ENCODE measurements around the gene LETM1.

Gene LETM1

DNA sequence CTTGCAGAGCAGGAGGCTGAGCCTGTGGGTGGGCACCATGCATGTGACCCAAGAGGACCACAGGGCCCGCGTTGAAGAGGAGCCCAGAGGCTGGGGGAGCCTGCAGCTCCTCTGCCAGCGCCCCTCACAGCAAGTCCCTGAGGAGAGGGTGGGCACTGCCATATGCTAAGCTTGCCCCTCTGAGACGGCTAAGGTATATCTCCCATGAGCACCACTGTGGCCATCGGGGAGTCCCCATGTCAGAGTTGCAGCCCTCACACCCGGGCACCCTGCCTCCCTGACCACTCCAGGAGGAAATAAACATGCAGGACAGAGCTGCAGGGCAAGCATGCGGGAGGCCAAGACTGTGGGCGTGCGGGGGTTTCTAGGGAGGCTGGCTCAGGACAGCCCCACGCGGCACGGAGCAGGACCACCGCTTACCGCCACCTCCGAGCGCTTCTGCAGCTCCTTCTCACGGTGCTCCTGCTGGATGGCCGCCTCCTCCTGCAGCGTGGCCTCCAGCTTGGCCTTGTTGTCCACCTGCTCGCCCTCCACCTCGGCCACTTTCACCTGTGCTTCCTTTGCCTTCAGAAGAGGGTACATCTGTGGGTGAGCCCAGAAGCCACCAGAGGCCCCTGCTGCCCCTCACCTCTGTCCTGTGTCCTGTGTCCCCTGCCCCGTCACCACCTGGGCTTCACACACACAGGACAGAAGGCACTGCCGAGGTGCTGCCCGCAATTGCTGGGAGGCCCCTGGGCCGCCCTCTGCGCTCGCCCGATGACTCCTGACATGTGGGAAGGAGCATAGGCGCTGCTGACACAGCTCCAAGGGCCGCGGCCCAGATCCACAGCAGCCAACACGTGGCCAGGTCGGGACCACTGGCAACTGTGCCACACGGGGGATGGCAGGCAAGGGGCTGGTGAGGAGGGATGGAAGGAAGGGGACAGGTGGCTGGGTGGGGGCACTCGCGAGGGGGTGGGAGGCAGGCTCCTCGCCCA, 33.1 kb downstream of the LETM1 start:
- no peak for DNase-seq

GRCh38 chr4:1821679-1822567, 34.0 kb downstream of the LETM1 start:
- no peak for DNase-seq

GRCh38 chr4:1819816-1820215, 36.1 kb downstream of the LETM1 start:
- DNase-seq: no peak

- no peak for DNase-seq
Measured at GRCh38 chr4:1819284-1819683, 36.7 kb downstream of the LETM1 start.

GRCh38 chr4:1815997-1816860, 39.7 kb downstream of the LETM1 start:
- no peak for DNase-seq

DNA sequence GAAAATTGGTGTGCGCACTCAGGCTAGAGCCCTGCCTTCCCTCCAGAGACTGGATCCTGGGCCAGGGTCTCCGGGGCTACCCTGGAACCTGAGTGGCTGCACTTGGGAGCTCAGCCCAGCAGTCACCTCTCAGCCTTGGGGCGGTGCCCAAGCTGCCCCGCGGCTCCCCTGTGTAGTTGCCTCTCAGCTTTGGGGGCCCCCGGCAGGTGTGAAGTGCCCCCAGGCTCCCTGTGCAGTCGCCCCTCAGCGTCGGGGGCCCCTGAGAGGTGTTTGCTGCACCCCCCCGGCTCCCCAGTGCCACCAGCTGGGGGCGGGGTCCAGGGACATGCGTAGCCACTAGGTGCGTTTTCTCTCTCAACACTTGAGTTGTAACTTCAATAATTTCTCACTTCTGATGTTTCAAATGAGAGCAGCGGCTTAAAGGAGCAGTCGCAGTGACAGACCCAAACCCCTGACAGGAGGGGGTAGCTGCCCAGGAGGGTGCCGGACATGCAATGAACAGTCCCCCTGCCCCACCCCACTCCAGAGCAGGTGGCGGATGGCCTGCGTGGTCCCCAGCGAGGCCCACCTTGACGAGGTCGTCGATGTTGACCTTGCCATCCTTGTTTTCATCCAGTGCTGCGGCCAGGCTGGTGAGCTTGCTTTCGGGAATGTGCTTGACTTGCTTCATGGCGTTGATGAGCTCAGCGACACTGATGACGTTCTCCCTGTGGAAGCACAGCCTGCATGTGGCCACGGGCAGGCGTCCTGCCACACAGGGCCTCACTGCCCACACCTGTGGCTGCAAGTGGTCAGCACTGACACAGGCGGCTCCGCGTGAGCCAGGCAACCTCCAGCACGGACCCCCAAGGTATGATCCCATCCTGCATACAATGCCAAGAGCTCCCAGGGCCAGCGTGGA, 40.6 kb downstream of the LETM1 start:
- DNase-seq: no peak

GRCh38 chr4:1814453-1814852, 41.5 kb downstream of the LETM1 start:
- no peak for DNase-seq

DNA sequence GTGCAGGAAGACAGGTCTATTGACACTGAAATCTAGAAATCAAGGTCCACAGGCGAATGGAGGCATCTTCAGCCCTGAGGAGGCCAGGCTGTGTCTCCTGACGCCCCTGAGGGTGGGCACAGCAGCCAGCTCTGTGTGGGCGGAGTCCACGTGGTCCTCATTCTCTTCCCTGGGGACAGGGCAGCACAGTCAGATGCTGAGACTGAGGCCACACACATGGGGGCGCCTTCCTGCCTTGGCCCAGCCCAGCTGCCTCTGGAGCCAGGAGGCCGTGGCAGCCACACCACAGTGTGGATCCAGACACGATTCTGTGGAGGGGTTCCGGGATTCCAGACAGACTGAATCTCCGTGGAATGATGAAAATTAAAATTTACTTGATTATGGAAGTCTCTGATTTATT, 42.0 kb downstream of the LETM1 start:
- no peak for DNase-seq

GRCh38 chr4:1813231-1813630, 42.7 kb downstream of the LETM1 start:
- no peak for DNase-seq

DNA sequence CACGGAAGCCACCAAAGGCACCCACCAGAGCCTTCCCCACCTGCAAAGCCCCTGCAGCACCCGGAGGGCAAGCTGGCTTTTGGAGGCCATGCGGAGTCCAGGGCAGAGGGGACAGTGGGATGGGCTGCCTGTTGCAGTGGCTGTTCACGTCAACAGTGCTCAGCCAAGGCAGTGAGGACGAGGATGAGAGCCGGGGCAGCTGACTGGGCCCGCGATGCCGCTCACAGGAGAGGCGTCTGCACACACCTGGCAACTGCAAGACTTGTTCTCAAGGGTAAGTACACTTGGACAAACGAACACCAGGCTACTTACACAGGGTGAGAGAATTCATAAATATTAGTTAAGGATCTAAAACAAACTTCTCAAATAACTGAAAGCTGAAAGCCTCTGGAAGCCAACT, 43.2 kb downstream of the LETM1 start:
- DNase-seq: no peak

DNA sequence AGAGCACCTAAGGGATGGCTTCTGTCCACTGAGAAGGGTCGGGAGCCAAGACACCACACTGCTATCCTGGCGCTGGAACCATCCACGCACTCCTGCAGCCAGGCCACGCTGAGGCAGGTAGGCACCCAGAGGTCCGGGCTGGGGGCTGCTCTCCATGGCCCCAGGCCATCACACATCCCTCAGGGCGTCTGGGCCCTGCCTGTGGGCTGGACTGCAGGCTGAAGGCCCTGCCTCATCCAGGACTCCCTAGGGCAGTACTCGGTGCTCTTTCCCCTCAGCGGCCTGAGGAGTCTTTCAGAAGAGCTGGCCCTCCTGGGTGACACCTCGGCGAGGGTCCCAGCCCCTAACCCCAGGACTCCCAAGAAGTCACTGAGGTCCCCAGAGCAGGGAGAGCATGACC, 45.2 kb downstream of the LETM1 start:
- DNase-seq: no peak

DNA sequence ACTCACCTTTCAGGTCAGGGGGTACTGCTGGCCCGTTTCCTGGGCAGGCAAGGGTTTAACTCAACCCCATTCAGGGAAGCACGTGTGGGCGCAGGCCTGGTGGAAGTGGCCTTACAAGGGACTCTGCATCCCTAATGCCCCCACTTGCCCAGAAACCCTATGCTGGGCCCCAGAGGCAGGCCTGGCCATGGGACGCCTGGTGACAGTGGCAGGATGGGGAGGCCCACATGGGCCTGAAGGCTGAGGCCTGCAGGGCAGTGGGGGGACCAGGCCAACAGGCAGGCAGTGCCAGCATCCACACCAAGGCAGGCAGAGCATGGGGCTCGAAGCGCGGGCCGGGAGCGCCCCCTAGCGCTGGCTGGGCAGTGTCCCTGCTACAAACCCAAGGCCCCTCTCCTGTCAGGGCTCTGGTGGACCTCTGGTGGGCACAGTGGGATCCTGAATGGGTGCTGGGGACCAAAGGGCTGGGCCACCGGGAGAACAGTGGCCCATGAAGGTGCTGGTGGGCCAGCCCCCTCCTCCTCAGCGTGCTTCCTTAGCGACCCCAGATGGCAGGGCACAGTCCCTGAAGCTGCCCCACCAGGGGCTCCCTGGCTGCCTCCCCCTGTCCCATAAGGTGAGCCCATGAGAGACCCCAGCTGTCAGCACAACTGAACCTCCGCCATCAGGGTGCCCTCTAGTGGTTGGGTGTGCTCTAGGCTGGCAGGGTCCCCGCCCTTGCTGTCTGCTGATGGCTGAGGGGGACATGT, 46.0 kb downstream of the LETM1 start:
- DNase-seq: peak; percentile 60 to 75

GRCh38 chr4:1808851-1809753, 46.9 kb downstream of the LETM1 start:
- no peak for DNase-seq

DNA sequence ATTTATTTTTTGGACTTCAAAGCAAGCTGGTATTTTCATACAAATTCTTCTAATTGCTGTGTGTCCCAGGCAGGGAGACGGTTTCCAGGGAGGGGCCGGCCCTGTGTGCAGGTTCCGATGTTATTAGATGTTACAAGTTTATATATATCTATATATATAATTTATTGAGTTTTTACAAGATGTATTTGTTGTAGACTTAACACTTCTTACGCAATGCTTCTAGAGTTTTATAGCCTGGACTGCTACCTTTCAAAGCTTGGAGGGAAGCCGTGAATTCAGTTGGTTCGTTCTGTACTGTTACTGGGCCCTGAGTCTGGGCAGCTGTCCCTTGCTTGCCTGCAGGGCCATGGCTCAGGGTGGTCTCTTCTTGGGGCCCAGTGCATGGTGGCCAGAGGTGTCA, 47.6 kb downstream of the LETM1 start:
- DNase-seq: no peak

GRCh38 chr4:1807332-1807777, 48.6 kb downstream of the LETM1 start:
- no peak for DNase-seq

- DNase-seq: no peak
Measured at GRCh38 chr4:1806596-1807331, 49.2 kb downstream of the LETM1 start.

DNA sequence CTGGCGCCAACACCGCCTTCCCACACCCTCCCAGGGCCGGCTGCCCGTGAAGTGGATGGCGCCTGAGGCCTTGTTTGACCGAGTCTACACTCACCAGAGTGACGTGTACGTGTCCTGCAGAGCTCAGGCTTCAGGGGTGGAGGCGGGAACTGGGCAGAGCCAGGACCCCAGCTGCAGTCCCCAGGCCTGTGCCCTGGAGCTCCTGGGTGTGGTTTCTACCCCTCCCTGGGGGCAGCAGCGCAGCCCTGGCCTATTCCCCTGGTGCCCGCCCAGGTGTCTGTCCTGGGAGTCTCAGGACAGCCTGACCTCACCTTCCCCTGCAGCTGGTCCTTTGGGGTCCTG, 49.8 kb downstream of the LETM1 start:
- DNase-seq: no peak

GRCh38 chr4:1805493-1806222, 50.3 kb downstream of the LETM1 start:
- no peak for DNase-seq
